Calu3 (cell line): ENCODE results near the gene ATP1A2. TPM values are rescaled to one million over a fixed set of nuclear protein-coding genes. Genes with fewer than 3 reads are reported as not detected.

ENCODE experiments used
- BruUV-seq: library from RNA; stranded (reverse); fragments of 400-500 nt; replicated peaks from 2 replicates; lab custom pipeline; 2021; lab: Mats Ljungman, UMichigan
- CTCF ChIA-PET: fragments of 300-600 bp; sonication (Branson Sonifier 250); formaldehyde crosslinking; loops from one replicate; lab custom pipeline; 2022; ENCODE audit warnings: antibody characterized with exemption; lab: Charles Lee
- DNase-seq: peaks from one replicate; pipeline ENCODE4 v3.0.0; 2022
- H3K27ac Mint-ChIP-seq: one replicate; pipeline ENCODE4 v1.8.0; 2022; ENCODE audit warnings: mixed read lengths; ENCODE audit not compliant: unreplicated experiment
- H3K27me3 Mint-ChIP-seq: one replicate; pipeline ENCODE4 v1.8.0; 2022; ENCODE audit warnings: mixed read lengths; ENCODE audit not compliant: unreplicated experiment
- H3K36me3 Mint-ChIP-seq: one replicate; pipeline ENCODE4 v1.8.0; 2022; ENCODE audit warnings: mild to moderate bottlenecking, moderate library complexity, mixed read lengths; ENCODE audit not compliant: insufficient read depth, unreplicated experiment
- H3K4me1 Mint-ChIP-seq: one replicate; pipeline ENCODE4 v1.8.0; 2022; ENCODE audit warnings: mild to moderate bottlenecking, low read depth, mixed read lengths; ENCODE audit not compliant: unreplicated experiment
- H3K4me3 Mint-ChIP-seq: one replicate; pipeline ENCODE4 v1.8.0; 2022; ENCODE audit warnings: mild to moderate bottlenecking, low read depth, moderate library complexity, mixed read lengths; ENCODE audit not compliant: unreplicated experiment
- H3K9me3 Mint-ChIP-seq: one replicate; pipeline ENCODE4 v1.8.0; 2022; ENCODE audit warnings: low read depth, mixed read lengths; ENCODE audit not compliant: unreplicated experiment
- CTCF ChIP-seq: fragments of 200-600 bp; IDR thresholded peaks from one replicate; pipeline ENCODE4 v1.8.0; 2022; ENCODE audit warnings: antibody characterized with exemption; ENCODE audit not compliant: unreplicated experiment
- intact Hi-C: fragments of 100-400 bp; cut with micrococcal nuclease; formaldehyde crosslinking; loops from one replicate; pipeline ENCODE4 v1.10.0; 2022; ENCODE audit not compliant: unreplicated experiment
- total RNA-seq: library from RNA; stranded (reverse); gene quantifications from 2 replicates; pipeline ENCODE4 v1.2.3, GENCODE V29; 2022

Gene ATP1A2
- total RNA-seq, 1 experiment from 2014 or later = not detected

DNA sequence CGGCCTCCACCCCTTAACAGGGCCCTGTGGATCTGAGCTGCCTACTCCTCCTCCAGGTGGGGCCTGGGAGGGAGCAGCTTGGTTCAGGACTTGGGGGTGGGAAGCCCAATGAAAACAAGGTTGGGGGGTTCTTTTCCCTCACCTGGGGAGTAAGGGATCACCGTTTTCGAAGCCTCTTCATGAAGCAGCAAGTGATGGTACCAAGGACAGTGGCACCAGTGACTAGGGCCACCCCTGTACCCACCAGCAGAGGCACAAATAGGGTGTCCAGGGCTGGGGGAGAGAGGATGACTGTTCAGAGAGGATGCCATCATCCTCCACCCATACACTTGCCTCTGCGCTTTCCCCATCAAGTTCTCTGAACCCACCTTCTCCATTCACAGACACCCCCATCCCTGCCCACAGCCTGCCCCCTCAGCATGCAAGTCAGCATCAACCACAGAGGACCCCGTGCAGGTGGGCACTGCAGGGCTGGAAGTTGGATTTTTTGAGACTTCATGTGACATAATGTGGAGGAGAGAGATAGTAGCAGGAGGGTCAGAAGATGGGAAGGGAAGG lies 23.8 kb upstream of the ATP1A2 start:
- CTCF ChIA-PET = no interaction called here
- Mint-ChIP-seq H3K36me3 (no peaks in the 10 kb centered on the region), H3K27me3 (no peaks in the 10 kb centered on the region), H3K4me1 (no peaks in the 10 kb centered on the region), H3K4me3 (no peak overlapping the region), H3K27ac (no peak overlapping the region), H3K9me3 (no peaks in the 10 kb centered on the region)
- intact Hi-C loops = no loop called here
- no peak for DNase-seq
- BruUV-seq = no TSS peak
- no peak for TF ChIP-seq CTCF

- intact Hi-C loops = no loop called here
- H3K9me3 Mint-ChIP-seq = no peaks in the 10 kb centered on the region
- H3K36me3 Mint-ChIP-seq = peaks cover 2% of the 10 kb centered on the region
- H3K4me1 Mint-ChIP-seq = peaks cover 6% of the 10 kb centered on the region
- CTCF ChIA-PET = no interaction called here
- DNase-seq = no peak
- no peak overlapping the region for H3K27ac Mint-ChIP-seq
- TSS peak; percentile 31 for BruUV-seq
- no peak for TF ChIP-seq CTCF
- no peaks in the 10 kb centered on the region for H3K27me3 Mint-ChIP-seq
- H3K4me3 Mint-ChIP-seq = no peak overlapping the region
Measured at GRCh38 chr1:160092366-160093068, 23.0 kb upstream of the ATP1A2 start.

DNA sequence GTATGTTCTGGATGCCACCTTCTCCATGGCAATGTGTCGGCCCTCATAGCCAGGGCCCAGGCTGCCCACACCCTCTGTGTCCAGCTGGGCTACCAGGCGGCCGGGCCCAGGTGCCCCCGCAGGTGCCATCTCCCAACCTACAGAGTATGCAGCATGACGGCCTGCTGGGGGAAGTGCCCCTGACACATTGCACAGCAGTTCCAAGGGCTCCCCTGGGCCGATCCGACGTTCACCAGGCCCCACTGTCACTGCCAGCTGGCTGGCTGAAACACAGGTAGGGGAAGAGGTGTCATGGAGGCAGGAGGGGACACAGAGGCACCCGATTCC lies 22.5 kb upstream of the ATP1A2 start:
- Mint-ChIP-seq H3K36me3 (peaks cover 7% of the 10 kb centered on the region), H3K4me1 (peaks cover 11% of the 10 kb centered on the region), H3K4me3 (no peak overlapping the region), H3K9me3 (no peaks in the 10 kb centered on the region), H3K27ac (no peak overlapping the region), H3K27me3 (no peaks in the 10 kb centered on the region)
- no peak for DNase-seq
- no peak for TF ChIP-seq CTCF
- CTCF ChIA-PET = no interaction called here
- intact Hi-C loops = no loop called here
- BruUV-seq = no TSS peak

GRCh38 chr1:160093624-160094290 lies 21.8 kb upstream of the ATP1A2 start:
- peaks cover 14% of the 10 kb centered on the region for H3K36me3 Mint-ChIP-seq
- H3K27ac Mint-ChIP-seq = no peak overlapping the region
- H3K9me3 Mint-ChIP-seq = no peaks in the 10 kb centered on the region
- no peaks in the 10 kb centered on the region for H3K27me3 Mint-ChIP-seq
- H3K4me3 Mint-ChIP-seq = no peak overlapping the region
- no peak for TF ChIP-seq CTCF
- intact Hi-C loops = no loop called here
- BruUV-seq = no TSS peak
- DNase-seq = no peak
- H3K4me1 Mint-ChIP-seq = peaks cover 11% of the 10 kb centered on the region
- CTCF ChIA-PET = no interaction called here
